ENCODE results near the gene ZNF564.
"Not testable (repeated sequence)": the region's sequence is repeated elsewhere in the genome, so short reads cannot be mapped to it uniquely, and the experiment has no call there.

Gene ZNF564

DNA sequence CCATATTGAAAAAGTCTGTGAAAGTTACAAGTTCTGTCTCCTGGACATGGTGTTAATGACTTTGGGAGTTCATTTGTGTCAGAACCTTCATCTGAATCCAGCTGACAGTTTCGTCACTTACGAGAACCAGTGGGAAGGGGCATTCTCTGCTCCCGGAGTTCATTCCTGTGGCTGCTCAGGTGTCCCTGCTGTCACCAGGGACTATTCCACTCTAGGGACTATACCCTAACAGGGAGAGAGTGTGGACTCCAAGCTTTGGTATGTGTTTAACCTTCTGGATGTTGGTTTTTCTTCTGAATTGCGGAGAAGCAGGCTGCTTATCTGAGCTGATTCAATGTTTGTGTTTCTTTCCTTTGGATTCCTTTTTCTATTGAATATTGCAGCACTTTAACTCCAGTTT is 54.2 kb downstream of the ZNF564 start:
- H3K9ac ChIP-seq (ENCODE audit: insufficient read length, low read depth): no peak overlapping the region
- no peak overlapping the region for H3K4me3 ChIP-seq (ENCODE audit: insufficient read length, low read depth)
- no peaks in the 10 kb centered on the region for H3K4me1 ChIP-seq (ENCODE audit: insufficient read depth, insufficient read length)
- H3K27me3 ChIP-seq (ENCODE audit: insufficient read depth, insufficient read length): no peaks in the 10 kb centered on the region
- peaks cover 5% of the 10 kb centered on the region; the same call in 1 of the 2 replicates for H3K9me3 ChIP-seq (ENCODE audit: insufficient read depth, low read length)
- no peak for DNase-seq (ENCODE audit: low read depth, low spot score)
- H3K36me3 ChIP-seq (ENCODE audit: insufficient read depth, insufficient read length, low read length): no peaks in the 10 kb centered on the region
- TF ChIP-seq YY1 (IDR thresholded peaks at IDR 0.05; ENCODE audit: insufficient read depth, insufficient read length) (no peak), ZNF274 (IDR thresholded peaks at IDR 0.05; ENCODE audit: low read depth, low read length) (no peak), SUZ12 (IDR thresholded peaks at IDR 0.05; ENCODE audit: extremely low read depth, insufficient read depth, insufficient read length) (no peak)

DNA sequence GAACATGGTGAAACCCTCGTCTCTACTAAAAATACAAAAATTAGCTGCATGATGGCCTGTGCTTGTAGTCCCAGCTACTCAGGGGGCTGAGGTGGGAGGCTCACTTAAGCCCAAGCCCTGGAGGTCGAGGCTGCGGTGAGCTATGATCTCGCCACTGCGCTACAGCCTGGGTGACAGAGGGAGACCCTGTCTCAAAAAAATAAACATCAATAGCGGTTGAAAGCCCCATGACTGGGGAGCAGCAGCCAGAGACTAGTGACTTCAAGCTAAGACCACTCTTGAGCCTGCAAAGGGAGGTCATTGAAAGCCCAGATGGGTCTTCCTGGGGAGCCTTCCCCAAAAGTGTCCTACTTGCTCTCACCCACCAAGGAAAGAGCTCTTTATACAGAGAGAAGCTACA is 54.8 kb downstream of the ZNF564 start:
- Histone ChIP-seq H3K27me3 (ENCODE audit: insufficient read depth, insufficient read length) (no peaks in the 10 kb centered on the region), H3K4me3 (ENCODE audit: insufficient read length, low read depth) (no peak overlapping the region), H3K9ac (ENCODE audit: insufficient read length, low read depth) (no peak overlapping the region), H3K9me3 (ENCODE audit: insufficient read depth, low read length) (peaks cover 5% of the 10 kb centered on the region; the same call in 1 of the 2 replicates), H3K36me3 (ENCODE audit: insufficient read depth, insufficient read length, low read length) (no peaks in the 10 kb centered on the region), H3K4me1 (ENCODE audit: insufficient read depth, insufficient read length) (no peaks in the 10 kb centered on the region)
- DNase-seq (ENCODE audit: low read depth, low spot score): no peak
- TF ChIP-seq ZNF274 (IDR thresholded peaks at IDR 0.05; ENCODE audit: low read depth, low read length) (no peak), SUZ12 (IDR thresholded peaks at IDR 0.05; ENCODE audit: extremely low read depth, insufficient read depth, insufficient read length) (no peak), YY1 (IDR thresholded peaks at IDR 0.05; ENCODE audit: insufficient read depth, insufficient read length) (no peak)

DNA sequence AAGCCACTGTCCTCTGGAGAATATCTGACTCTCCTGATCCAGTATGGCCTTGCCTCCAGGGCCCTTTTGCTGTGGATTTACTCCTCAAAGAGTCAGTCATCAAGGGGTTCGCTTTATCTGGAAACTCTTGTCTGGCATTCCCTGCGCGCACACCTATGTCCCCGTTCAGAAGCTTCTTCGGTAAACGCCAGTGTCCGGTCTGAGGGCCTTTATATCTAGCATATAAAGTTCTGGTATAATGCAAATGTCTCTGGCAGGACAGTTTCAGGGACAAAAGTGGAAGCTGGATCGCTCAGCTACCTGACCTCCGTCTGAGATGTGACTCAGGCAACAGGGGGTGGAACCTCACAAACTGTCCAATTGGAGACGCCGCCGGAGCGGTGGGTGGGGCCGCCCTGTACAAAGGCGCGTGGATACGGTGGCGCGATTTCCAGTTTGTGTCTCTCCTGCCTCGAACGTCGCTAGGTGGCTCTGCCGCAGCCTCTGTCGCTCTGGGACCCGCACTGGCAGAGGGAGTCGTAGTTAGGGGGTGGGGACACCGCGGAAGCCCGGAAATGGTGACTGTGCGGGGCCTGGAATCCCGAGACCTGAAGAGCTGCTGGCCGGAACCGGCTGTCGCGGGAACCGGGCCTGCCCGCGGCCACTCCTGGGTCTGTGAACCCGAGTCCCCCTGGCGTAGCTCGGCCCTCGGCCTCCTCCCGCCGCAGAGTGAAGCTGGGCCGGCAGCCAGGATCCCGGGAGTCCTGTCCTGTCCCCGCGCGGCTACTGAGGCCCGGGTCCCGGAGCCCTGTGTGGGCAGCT is 56.1 kb downstream of the ZNF564 start:
- Histone ChIP-seq H3K9ac (ENCODE audit: insufficient read length, low read depth) (peak overlapping the region; percentile 95), H3K4me3 (ENCODE audit: insufficient read length, low read depth) (peak overlapping the region; percentile 63), H3K4me1 (ENCODE audit: insufficient read depth, insufficient read length) (no peaks in the 10 kb centered on the region), H3K27me3 (ENCODE audit: insufficient read depth, insufficient read length) (no peaks in the 10 kb centered on the region), H3K9me3 (ENCODE audit: insufficient read depth, low read length) (peaks cover 5% of the 10 kb centered on the region; the same call in 1 of the 2 replicates), H3K36me3 (ENCODE audit: insufficient read depth, insufficient read length, low read length) (no peaks in the 10 kb centered on the region)
- TF ChIP-seq ZNF274 (IDR thresholded peaks at IDR 0.05; ENCODE audit: low read depth, low read length): no peak
- TF ChIP-seq YY1 (IDR thresholded peaks at IDR 0.05; ENCODE audit: insufficient read depth, insufficient read length): peak; percentile 16
- TF ChIP-seq SUZ12 (IDR thresholded peaks at IDR 0.05; ENCODE audit: extremely low read depth, insufficient read depth, insufficient read length): no peak
- DNase-seq (ENCODE audit: low read depth, low spot score): peak; percentile 93

DNA sequence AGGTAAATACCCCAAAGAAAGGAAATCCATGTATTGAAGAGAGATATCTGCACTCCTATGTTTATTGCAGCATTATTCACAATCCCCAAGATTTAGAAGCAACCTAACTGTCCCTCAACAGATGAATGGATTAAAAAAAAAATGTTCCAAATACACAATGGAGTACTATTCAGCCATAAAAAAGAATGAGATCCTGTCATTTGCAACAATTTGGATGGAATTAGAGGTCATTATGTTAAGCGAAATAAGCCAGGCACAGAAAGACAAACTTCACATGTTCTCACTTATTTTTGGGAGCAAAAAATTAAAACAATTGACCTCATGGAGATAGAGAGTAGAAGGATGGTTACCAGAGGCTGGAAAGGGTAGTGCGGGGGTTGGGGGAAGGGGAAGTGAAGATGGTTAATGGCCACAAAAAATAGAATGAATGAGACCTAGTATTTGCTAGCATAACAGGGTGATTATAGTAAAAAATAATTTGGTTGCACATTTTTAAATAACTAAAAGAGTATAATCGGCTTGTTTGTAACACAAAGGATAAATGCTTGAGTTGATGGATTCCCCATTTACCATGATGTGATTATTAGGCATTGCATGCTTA is 56.9 kb downstream of the ZNF564 start:
- DNase-seq (ENCODE audit: low read depth, low spot score): no peak
- no peak for TF ChIP-seq ZNF274 (IDR thresholded peaks at IDR 0.05; ENCODE audit: low read depth, low read length)
- TF ChIP-seq SUZ12 (IDR thresholded peaks at IDR 0.05; ENCODE audit: extremely low read depth, insufficient read depth, insufficient read length): no peak
- no peak for TF ChIP-seq YY1 (IDR thresholded peaks at IDR 0.05; ENCODE audit: insufficient read depth, insufficient read length)
- Histone ChIP-seq H3K4me3 (ENCODE audit: insufficient read length, low read depth) (no peak overlapping the region), H3K4me1 (ENCODE audit: insufficient read depth, insufficient read length) (no peaks in the 10 kb centered on the region), H3K27me3 (ENCODE audit: insufficient read depth, insufficient read length) (no peaks in the 10 kb centered on the region), H3K9ac (ENCODE audit: insufficient read length, low read depth) (peak overlapping the region; percentile 38), H3K36me3 (ENCODE audit: insufficient read depth, insufficient read length, low read length) (no peaks in the 10 kb centered on the region), H3K9me3 (ENCODE audit: insufficient read depth, low read length) (peaks cover 5% of the 10 kb centered on the region; the same call in 1 of the 2 replicates)

DNA sequence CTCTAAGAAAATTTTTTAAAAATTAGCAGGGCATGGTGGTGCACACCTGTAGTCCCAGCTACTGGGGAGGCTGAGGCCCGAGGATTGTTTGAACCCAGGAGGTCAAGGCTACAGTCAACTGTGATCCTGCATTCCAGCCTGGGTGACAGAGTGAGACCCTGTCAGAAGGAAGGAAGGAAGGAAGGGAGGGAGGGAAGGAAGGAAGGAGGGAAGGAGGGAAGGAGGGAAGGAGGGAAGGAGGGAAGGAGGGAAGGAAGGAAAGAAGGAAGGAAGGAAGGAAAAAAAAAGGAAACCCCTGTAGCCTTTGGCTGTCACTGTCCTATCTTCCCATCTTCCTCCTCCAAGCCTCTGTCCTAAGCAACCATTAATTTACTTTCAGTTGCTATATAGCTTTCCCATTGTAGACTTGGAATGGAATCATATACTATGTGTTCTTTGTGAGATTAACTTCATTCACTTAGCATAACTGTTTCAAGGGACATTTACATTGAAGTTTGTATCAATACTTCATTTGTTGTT is 65.0 kb downstream of the ZNF564 start:
- H3K36me3 ChIP-seq (ENCODE audit: insufficient read depth, insufficient read length, low read length); H3K4me1 ChIP-seq (ENCODE audit: insufficient read depth, insufficient read length); H3K9me3 ChIP-seq (ENCODE audit: insufficient read depth, low read length); H3K9ac ChIP-seq (ENCODE audit: insufficient read length, low read depth); H3K4me3 ChIP-seq (ENCODE audit: insufficient read length, low read depth); H3K27me3 ChIP-seq (ENCODE audit: insufficient read depth, insufficient read length); DNase-seq (ENCODE audit: low read depth, low spot score): not testable (repeated sequence)

DNA sequence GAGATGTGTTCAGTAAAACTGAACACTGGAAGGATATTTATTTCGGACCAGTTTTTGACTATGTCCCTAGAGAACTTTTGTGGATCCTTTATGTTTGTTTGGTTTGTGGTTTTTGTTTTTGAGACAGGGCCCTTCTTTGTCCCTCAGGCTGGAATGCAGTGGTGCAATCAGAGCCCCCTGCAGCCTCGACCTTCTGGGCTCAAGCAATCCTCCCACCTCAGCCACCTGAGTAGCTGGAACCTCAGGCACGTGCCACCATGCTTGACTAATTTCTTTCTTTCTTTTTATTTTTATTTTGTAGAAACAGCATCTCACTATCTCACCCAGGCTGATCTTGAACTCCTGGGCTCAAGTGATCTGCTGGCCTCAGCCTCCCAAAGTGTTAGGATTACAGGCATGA is 65.7 kb downstream of the ZNF564 start:
- Histone ChIP-seq H3K4me3 (ENCODE audit: insufficient read length, low read depth) (peak overlapping the region; percentile 86), H3K9ac (ENCODE audit: insufficient read length, low read depth) (no peak overlapping the region), H3K4me1 (ENCODE audit: insufficient read depth, insufficient read length) (no peaks in the 10 kb centered on the region), H3K27me3 (ENCODE audit: insufficient read depth, insufficient read length) (peaks cover 7% of the 10 kb centered on the region), H3K36me3 (ENCODE audit: insufficient read depth, insufficient read length, low read length) (no peaks in the 10 kb centered on the region), H3K9me3 (ENCODE audit: insufficient read depth, low read length) (no peaks in the 10 kb centered on the region)
- DNase-seq (ENCODE audit: low read depth, low spot score): no peak
- no peak for TF ChIP-seq YY1 (IDR thresholded peaks at IDR 0.05; ENCODE audit: insufficient read depth, insufficient read length)
- no peak for TF ChIP-seq SUZ12 (IDR thresholded peaks at IDR 0.05; ENCODE audit: extremely low read depth, insufficient read depth, insufficient read length)
- TF ChIP-seq ZNF274 (IDR thresholded peaks at IDR 0.05; ENCODE audit: low read depth, low read length): no peak

DNA sequence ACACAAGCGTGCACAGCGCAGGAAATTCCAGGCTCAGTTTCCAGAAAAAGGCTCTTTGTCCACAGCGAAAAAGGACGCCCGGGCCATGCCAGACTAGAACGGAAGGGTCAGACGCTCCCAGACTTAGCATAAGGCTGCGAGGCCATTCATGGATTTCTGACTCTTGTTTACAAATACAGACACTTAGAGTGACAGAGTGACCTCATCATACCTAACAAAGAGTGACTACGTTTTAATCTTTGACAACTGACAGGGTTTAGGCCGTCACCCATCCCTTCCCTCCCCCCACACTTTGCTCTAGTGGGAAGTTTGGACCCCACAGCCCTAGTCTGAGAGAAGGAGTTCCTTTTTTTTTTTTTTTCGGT is 66.2 kb downstream of the ZNF564 start:
- Histone ChIP-seq H3K36me3 (ENCODE audit: insufficient read depth, insufficient read length, low read length) (no peaks in the 10 kb centered on the region), H3K4me1 (ENCODE audit: insufficient read depth, insufficient read length) (no peaks in the 10 kb centered on the region), H3K9ac (ENCODE audit: insufficient read length, low read depth) (peak overlapping the region; percentile 54), H3K4me3 (ENCODE audit: insufficient read length, low read depth) (peak overlapping the region; percentile 86), H3K9me3 (ENCODE audit: insufficient read depth, low read length) (no peaks in the 10 kb centered on the region), H3K27me3 (ENCODE audit: insufficient read depth, insufficient read length) (peaks cover 7% of the 10 kb centered on the region)
- no peak for DNase-seq (ENCODE audit: low read depth, low spot score)
- TF ChIP-seq YY1 (IDR thresholded peaks at IDR 0.05; ENCODE audit: insufficient read depth, insufficient read length) (no peak), ZNF274 (IDR thresholded peaks at IDR 0.05; ENCODE audit: low read depth, low read length) (no peak), SUZ12 (IDR thresholded peaks at IDR 0.05; ENCODE audit: extremely low read depth, insufficient read depth, insufficient read length) (no peak)

Measured in NT2/D1 (cell line).